Fibroblast of villous mesenchyme (primary cell): ENCODE results near the gene RAB3IL1. TPM values are rescaled to one million over a fixed set of nuclear protein-coding genes. Genes with fewer than 3 reads are reported as not detected.

Experiments used
- DNase-seq: peaks from one replicate; pipeline ENCODE4 v3.0.0-alpha.2; 2010; ENCODE audit warnings: low read depth
- H3K4me3 ChIP-seq: 2 replicates; pipeline ENCODE4 v1.5.1; 2011; ENCODE audit warnings: low read depth, mild to moderate bottlenecking, low read length
- total RNA-seq: library from RNA; depleted of rRNA; stranded (reverse); fragments of >200 nt; gene quantifications from 2 replicates; pipeline ENCODE4 v1.2.3, GENCODE V29; 2012
- TF ChIP-seq, protein P1 (sequence below): IDR thresholded peaks from 2 replicates; pipeline ENCODE4 v1.5.1; 2012; ENCODE audit warnings: low read depth, mild to moderate bottlenecking, low read length; ENCODE audit not compliant: insufficient read depth

Gene RAB3IL1
- total RNA-seq, 1 donor = 6.9 TPM

DNA sequence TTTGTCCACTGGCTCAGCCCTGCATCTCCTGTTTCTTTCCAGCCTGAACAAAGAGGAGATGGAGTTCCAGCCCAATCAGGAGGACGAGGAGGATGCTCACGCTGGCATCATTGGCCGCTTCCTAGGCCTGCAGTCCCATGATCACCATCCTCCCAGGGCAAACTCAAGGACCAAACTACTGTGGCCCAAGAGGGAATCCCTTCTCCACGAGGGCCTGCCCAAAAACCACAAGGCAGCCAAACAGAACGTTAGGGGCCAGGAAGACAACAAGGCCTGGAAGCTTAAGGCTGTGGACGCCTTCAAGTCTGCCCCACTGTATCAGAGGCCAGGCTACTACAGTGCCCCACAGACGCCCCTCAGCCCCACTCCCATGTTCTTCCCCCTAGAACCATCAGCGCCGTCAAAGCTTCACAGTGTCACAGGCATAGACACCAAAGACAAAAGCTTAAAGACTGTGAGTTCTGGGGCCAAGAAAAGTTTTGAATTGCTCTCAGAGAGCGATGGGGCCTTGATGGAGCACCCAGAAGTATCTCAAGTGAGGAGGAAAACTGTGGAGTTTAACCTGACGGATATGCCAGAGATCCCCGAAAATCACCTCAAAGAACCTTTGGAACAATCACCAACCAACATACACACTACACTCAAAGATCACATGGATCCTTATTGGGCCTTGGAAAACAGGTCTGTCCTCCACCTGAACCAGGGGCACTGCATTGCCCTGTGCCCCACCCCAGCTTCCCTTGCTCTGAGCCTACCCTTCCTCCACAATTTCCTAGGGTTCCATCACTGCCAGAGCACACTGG is 45.0 kb upstream of the RAB3IL1 start:
- peak; percentile 34 for DNase-seq
- H3K4me3 ChIP-seq = no peak overlapping the region
- TF ChIP-seq, protein P1, sequence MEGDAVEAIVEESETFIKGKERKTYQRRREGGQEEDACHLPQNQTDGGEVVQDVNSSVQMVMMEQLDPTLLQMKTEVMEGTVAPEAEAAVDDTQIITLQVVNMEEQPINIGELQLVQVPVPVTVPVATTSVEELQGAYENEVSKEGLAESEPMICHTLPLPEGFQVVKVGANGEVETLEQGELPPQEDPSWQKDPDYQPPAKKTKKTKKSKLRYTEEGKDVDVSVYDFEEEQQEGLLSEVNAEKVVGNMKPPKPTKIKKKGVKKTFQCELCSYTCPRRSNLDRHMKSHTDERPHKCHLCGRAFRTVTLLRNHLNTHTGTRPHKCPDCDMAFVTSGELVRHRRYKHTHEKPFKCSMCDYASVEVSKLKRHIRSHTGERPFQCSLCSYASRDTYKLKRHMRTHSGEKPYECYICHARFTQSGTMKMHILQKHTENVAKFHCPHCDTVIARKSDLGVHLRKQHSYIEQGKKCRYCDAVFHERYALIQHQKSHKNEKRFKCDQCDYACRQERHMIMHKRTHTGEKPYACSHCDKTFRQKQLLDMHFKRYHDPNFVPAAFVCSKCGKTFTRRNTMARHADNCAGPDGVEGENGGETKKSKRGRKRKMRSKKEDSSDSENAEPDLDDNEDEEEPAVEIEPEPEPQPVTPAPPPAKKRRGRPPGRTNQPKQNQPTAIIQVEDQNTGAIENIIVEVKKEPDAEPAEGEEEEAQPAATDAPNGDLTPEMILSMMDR = no peak

DNA sequence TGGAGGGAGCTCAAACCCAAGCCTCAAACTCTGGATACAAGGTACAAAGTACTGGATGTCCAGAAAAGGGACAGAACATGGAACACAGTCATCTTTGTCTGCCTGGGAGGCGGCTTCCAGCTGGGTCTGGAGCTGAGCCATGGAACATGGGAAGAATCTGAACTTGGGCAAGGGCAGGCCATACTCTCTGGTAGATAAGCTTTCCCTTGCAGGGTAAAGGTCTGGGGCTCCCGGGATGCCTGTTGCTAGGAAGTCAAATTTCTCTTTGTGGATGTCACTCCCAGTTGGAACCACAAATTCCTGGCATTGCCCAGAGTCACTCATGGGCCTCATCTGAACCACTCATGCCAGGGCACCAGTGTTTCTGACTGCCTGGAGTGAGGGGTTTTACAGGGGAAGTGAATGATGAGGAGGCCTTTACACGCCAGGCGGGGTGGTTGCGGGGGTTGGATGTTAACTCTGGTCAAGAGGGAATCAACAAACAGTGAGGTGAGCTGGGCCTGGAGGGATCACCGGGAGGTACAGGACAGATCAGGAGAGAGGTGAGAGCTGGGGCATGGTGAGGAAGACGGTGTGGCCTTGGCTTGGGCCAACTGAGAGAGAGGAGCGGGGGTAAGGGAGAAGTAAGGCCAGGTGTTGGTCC is 44.3 kb upstream of the RAB3IL1 start:
- no peak overlapping the region for H3K4me3 ChIP-seq
- peak; percentile 67 for DNase-seq

DNA sequence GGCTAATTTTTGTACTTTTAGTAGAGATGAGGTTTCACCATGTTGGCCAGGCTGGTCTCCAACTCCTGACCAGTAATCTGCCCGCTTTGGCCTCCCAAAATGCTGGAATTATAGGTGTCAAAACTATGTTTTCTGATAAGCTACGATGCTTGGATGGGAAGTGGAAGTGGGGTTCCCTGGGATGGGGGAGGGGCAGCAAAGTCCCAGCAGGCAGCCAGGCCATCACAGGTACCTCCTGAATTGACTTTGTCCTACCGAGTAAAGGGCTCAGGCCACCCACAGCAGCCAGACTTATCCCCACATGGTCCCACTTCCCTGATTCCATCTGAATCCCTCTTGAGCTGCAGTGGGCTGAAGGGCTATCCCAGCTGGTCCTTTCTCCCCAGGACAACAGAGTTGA is 43.2 kb upstream of the RAB3IL1 start:
- no peak overlapping the region for H3K4me3 ChIP-seq
- DNase-seq = no peak
- TF ChIP-seq, protein P1 = no peak

More for the DNA sequence above, 44.3 kb upstream of the RAB3IL1 start:
- TF ChIP-seq, protein P1 = no peak

DNA sequence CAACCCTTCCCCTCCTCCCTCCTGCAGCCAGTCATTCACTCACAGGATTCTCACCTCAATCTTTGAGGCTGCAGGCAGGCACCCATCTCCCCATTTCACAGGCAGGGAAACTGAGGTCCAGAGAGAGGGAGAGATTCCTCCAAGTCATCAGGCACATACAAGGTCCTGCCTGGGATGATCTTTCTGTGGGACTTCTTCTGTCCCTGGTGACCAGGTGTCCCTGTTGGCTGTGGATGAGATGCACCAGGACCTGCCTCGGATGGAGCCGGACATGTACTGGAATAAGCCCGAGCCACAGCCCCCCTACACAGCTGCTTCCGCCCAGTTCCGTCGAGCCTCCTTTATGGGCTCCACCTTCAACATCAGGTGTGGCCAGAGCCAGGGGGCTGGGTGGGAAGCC is 42.3 kb upstream of the RAB3IL1 start:
- TF ChIP-seq, protein P1 = no peak
- DNase-seq = no peak
- no peak overlapping the region for H3K4me3 ChIP-seq

DNA sequence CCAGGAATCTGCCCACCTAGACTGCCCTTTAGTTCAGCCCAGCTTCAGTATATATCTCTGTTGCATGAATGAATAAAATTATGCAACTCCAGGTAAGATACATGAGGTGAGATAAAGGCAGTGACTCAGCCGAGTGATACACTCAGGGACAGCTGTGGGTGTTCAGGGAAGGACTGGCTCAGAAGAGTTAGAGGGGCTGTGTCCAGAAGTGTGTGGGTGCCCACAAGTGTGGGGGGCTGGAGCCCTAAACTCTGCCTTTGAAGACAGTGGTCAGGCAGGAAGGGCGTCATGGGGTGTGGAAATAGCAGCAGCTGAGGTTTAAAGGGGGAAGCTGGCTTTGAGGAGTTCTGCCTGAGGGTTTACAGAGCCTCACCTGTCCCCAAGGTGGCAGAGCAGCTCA is 41.7 kb upstream of the RAB3IL1 start:
- H3K4me3 ChIP-seq = no peak overlapping the region
- TF ChIP-seq, protein P1 = no peak
- no peak for DNase-seq

DNA sequence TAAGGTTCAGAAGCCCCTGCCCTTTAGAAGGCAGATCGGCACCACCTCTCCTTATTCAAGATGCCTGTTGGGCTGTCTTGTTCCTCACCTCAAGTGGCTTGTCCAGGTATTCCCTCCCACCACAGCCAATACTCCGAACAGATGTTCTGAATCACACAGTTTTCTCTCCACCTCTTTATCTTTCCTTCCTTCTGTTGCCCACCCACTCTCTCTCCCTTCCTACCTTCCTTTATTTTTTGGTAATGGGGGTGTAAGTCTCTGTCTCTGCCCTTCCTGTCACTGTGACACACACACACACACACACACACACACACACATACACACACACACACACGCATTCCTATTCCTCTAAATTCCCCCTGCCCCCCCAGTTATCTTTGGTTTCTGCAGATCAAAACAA is 41.2 kb upstream of the RAB3IL1 start:
- no peak for DNase-seq
- TF ChIP-seq, protein P1 = no peak

More for the DNA sequence above, 41.2 kb upstream of the RAB3IL1 start:
- H3K4me3 ChIP-seq = no peak overlapping the region
